Tibial nerve (tissue), 4 donors: Measurements from ENCODE around the gene FAM117A. TPM values are rescaled to one million over a fixed set of nuclear protein-coding genes. Genes with fewer than 3 reads are reported as not detected.
"Not testable (repeated sequence)": the region's sequence is repeated elsewhere in the genome, so short reads cannot be mapped to it uniquely, and the experiment has no call there.

Source experiments
- DNase-seq, 2 donors: peaks; one replicate each; pipeline ENCODE4 v3.0.0-alpha.2; 2019; ENCODE audit warnings: low spot score in 2 of 2
- H3K27ac ChIP-seq, 4 donors: fragments of 200-600 bp; sonication (generic) in 3 of 4; one replicate each; pipeline ENCODE4 v1.5.1; 2017 to 2019; ENCODE audit warnings: mild to moderate bottlenecking in 1 of 4
- H3K27me3 ChIP-seq, 2 donors: fragments of 200-600 bp; sonication (generic) in 1 of 2; one replicate each; pipeline versions ENCODE4 v1.5.1 to v1.6.0; 2017 to 2019
- H3K36me3 ChIP-seq, 3 donors: fragments of 200-600 bp; sonication (generic); one replicate each; pipeline ENCODE4 v1.5.1; 2018 to 2019
- H3K4me1 ChIP-seq, 4 donors: fragments of 200-600 bp; sonication (generic) in 3 of 4; one replicate each; pipeline ENCODE4 v1.5.1; 2017 to 2019
- H3K4me3 ChIP-seq, 4 donors: fragments of 200-600 bp; sonication (generic) in 3 of 4; one replicate each; pipeline ENCODE4 v1.5.1; 2017 to 2019; ENCODE audit warnings: mild to moderate bottlenecking in 1 of 4, moderate library complexity in 1 of 4
- H3K9me3 ChIP-seq, 4 donors: fragments of 200-600 bp; sonication (generic) in 3 of 4; one replicate each; pipeline ENCODE4 v1.5.1; 2017 to 2019
- CTCF ChIP-seq, 5 experiments: fragments of 200-600 bp in 3 of 5; fragments of 450-650 bp in 2 of 5; sonication (generic) in 3 of 5; IDR thresholded peaks; one replicate each; pipeline ENCODE4 v1.5.1; 2016 to 2019; ENCODE audit warnings: antibody characterized with exemption in 5 of 5, mild to moderate bottlenecking in 3 of 5, moderate library complexity in 2 of 5
- EP300 ChIP-seq, 2 donors: sonication (generic); formaldehyde crosslinking; IDR thresholded peaks; one replicate each; pipeline ENCODE4 v1.6.1; 2017; ENCODE audit warnings: antibody characterized with exemption in 2 of 2, mild to moderate bottlenecking in 1 of 2
- POLR2A ChIP-seq, 2 donors: fragments of 450-650 bp; IDR thresholded peaks; one replicate each; pipeline ENCODE4 v1.6.1; 2017; ENCODE audit warnings: antibody characterized with exemption in 2 of 2, mild to moderate bottlenecking in 2 of 2, moderate library complexity in 2 of 2
- WGBS, 2 donors: methylation state at CpG; one replicate each; pipeline ENCODE4 v1.1.5; 2018; 5-methylcytosine and 5-hydroxymethylcytosine counted together
- total RNA-seq, 4 donors: library from RNA; depleted of rRNA; stranded (reverse); fragments of >200 nt; gene quantifications; one replicate each; pipeline ENCODE4 v1.1.0, GENCODE V29; 2016

Gene FAM117A
- total RNA-seq, 4 donors from 2014 or later, result 12.9 to 23.1 (median 18.3) TPM

- Histone ChIP-seq H3K36me3 (peaks cover 0 to 24% (median 3%) of the 10 kb centered on the region in 3 donors), H3K4me1 (peaks cover 0 to 61% (median 20%) of the 10 kb centered on the region in 4 donors), H3K27me3 (no peaks in the 10 kb centered on the region), H3K9me3 (no peaks in the 10 kb centered on the region), H3K27ac (no peak overlapping the region), H3K4me3 (no peak overlapping the region)
- TF ChIP-seq CTCF (IDR thresholded peaks at IDR 0.05) (no peak), EP300 (IDR thresholded peaks at IDR 0.05) (no peak), POLR2A (IDR thresholded peaks at IDR 0.05) (no peak)
- no peak for DNase-seq
- WGBS, 2 donors, result 91% methylated on average over 7 of the region's 7 CpGs
These were observed 38.3 kb downstream of the FAM117A start for GRCh38 chr17:49725452-49726130.

- not testable (repeated sequence) for H3K27me3 ChIP-seq, H3K27ac ChIP-seq, H3K9me3 ChIP-seq, H3K4me3 ChIP-seq, DNase-seq
- H3K4me1 ChIP-seq, result peaks cover 0 to 50% (median 10%) of the 10 kb centered on the region in 4 donors
- 87 to 90% methylated on average over 6 of the region's 6 CpGs for WGBS, 2 donors
- peaks cover 0 to 34% (median 11%) of the 10 kb centered on the region in 3 donors for H3K36me3 ChIP-seq
These were observed 39.4 kb downstream of the FAM117A start for GRCh38 chr17:49724552-49724951.

DNA sequence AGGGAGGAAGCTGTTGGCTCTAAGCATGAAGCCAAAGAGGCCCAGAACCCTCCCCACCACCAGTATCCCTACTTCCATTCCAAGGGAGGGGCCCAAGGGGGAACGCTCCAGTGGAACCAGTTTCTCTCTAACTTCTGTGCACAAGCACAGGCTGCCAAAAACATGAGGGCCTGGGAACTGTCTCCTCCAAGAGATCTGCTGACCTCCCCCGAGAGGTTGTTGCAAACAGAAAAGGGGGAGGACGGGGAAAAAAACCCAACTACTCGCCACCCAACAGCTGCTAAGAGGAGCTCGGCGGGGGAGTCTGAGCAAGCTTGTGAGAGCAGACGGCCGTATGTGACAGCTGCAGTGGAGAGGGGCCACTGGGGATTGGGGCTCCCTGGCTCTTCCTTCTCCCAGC lies 40.5 kb downstream of the FAM117A start:
- peaks cover 0 to 39% (median 6%) of the 10 kb centered on the region in 4 donors for H3K4me1 ChIP-seq
- DNase-seq, result peak in 1 of 2 donors; percentile 24
- TF ChIP-seq POLR2A (IDR thresholded peaks at IDR 0.05), result no peak
- peak in 1 of 2 donors; percentile 18 for TF ChIP-seq EP300 (IDR thresholded peaks at IDR 0.05)
- H3K36me3 ChIP-seq, result peaks cover 0 to 46% (median 12%) of the 10 kb centered on the region in 3 donors
- H3K9me3 ChIP-seq, result no peaks in the 10 kb centered on the region
- H3K27me3 ChIP-seq, result no peaks in the 10 kb centered on the region
- WGBS, 2 donors, result 62 to 64% methylated on average over 8 of the region's 8 CpGs
- H3K27ac ChIP-seq, result peak overlapping the region in 3 of 4 donors; percentile 45 to 74 (median 63)
- H3K4me3 ChIP-seq, result no peak overlapping the region

GRCh38 chr17:49722066-49722465 lies 41.9 kb downstream of the FAM117A start:
- Histone ChIP-seq H3K9me3 (no peaks in the 10 kb centered on the region), H3K27me3 (no peaks in the 10 kb centered on the region), H3K36me3 (peaks cover 0 to 59% (median 12%) of the 10 kb centered on the region in 3 donors), H3K4me1 (peaks cover 0 to 25% (median 2%) of the 10 kb centered on the region in 4 donors), H3K27ac (no peak overlapping the region), H3K4me3 (no peak overlapping the region)
- no peak for DNase-seq
- 89 to 98% methylated on average over 3 of the region's 3 CpGs for WGBS, 2 donors
- TF ChIP-seq EP300 (IDR thresholded peaks at IDR 0.05) (no peak), CTCF (IDR thresholded peaks at IDR 0.05) (no peak), POLR2A (IDR thresholded peaks at IDR 0.05) (no peak)

DNA sequence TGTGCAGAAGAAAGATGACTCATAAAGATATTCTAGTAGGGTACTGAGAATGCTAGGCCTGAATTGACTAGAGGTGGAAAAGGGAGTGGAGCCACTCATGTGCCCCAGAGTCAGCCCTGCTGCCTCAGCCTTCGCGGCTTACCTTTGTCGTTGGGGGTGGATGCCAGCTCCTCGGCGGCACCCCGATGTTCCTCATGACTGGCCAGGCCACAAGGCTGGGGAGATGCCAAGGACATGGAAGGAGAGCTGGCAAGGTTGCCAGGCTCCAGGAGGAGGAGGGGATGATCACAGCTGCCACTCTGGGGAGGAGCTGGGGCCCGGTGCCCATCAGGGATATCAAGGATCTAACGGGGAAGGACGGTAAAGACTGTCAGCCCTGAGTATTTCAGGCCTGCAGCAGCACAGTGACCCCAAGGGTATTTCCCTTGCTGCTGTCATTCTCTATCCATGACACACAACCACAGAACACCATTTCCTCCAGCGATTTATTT lies 46.5 kb downstream of the FAM117A start:
- WGBS, 2 donors, result 79 to 88% methylated on average over 10 of the region's 10 CpGs
- no peak overlapping the region for H3K4me3 ChIP-seq
- DNase-seq, result no peak
- TF ChIP-seq CTCF (IDR thresholded peaks at IDR 0.05), result no peak
- no peak for TF ChIP-seq EP300 (IDR thresholded peaks at IDR 0.05)
- no peak for TF ChIP-seq POLR2A (IDR thresholded peaks at IDR 0.05)
- peaks cover 0 to 2% (median 0%) of the 10 kb centered on the region in 4 donors for H3K4me1 ChIP-seq
- H3K36me3 ChIP-seq, result peaks cover 0 to 92% (median 12%) of the 10 kb centered on the region in 3 donors
- no peak overlapping the region for H3K27ac ChIP-seq
- no peaks in the 10 kb centered on the region for H3K9me3 ChIP-seq
- no peaks in the 10 kb centered on the region for H3K27me3 ChIP-seq

DNA sequence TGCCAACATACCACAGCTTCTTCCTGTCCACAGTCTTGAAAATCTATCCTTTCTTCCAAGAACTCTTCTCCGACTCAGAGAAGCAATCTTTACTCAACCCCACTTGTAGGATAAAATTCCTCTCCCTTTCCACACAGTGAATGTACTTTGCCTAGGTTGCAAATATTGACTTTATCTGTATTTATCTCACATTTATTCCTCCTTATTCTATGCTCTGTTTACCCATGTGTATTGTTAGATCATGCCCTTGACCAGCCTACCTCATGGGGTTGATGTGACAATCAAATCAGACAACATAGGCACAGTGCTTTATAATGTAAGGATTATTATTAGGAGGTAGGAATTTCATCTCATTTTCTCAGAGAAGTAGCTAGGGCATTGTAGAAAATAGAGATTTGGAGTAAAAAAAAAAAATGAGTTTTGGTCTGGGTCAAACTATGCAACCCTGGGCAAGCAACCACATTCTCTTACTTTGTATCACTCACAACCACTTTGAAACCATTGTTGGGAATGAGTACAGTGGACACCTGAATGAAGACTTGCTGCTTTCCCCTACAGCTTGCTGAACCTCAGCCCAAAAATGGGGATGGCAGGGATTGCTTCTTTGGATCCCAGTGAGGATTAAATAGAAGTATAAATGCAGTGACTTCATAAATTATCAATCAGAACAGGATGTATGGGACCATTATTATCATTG lies 47.1 kb downstream of the FAM117A start:
- Histone ChIP-seq H3K4me1 (no peaks in the 10 kb centered on the region), H3K36me3 (peaks cover 0 to 92% (median 8%) of the 10 kb centered on the region in 3 donors), H3K27ac (no peak overlapping the region), H3K4me3 (no peak overlapping the region), H3K9me3 (no peaks in the 10 kb centered on the region), H3K27me3 (no peaks in the 10 kb centered on the region)
- no peak for TF ChIP-seq EP300 (IDR thresholded peaks at IDR 0.05)
- TF ChIP-seq CTCF (IDR thresholded peaks at IDR 0.05), result no peak
- no peak for TF ChIP-seq POLR2A (IDR thresholded peaks at IDR 0.05)
- WGBS, 2 donors, result 88 to 90% methylated on average over 1 of the region's 1 CpG
- no peak for DNase-seq
